Fibroblast of the aortic adventitia (primary cell): ENCODE measurements around the gene SPEM2. TPM values are rescaled to one million over a fixed set of nuclear protein-coding genes. Genes with fewer than 3 reads are reported as not detected.

Source experiments
- DNase-seq: peaks from one replicate; pipeline ENCODE4 v3.0.0-alpha.2; 2010; ENCODE audit warnings: low read depth
- H3K4me3 ChIP-seq: 2 replicates; pipeline ENCODE4 v1.5.1; 2011; ENCODE audit warnings: low read depth, mild to moderate bottlenecking, control low read depth, low read length, moderate library complexity
- CTCF ChIP-seq: IDR thresholded peaks from 2 replicates; pipeline ENCODE4 v1.5.1; 2011; ENCODE audit warnings: mild to moderate bottlenecking, low read length, control low read depth, inconsistent platforms; ENCODE audit not compliant: insufficient read depth
- total RNA-seq: library from RNA; depleted of rRNA; stranded (reverse); fragments of >200 nt; gene quantifications from 2 replicates; pipeline ENCODE4 v1.2.3, GENCODE V29; 2012; ENCODE audit warnings: low replicate concordance

SPEM2 gene
- total RNA-seq, 1 donor = not detected

- peak; percentile 11 for TF ChIP-seq CTCF
These were observed 21.3 kb upstream of the SPEM2 start, which contains the start of gene TMEM256 for GRCh38 chr17:7403977-7404736. TMEM256 (minus strand) TSS chr17:7404097; CDS start chr17:7404084, 13 bp downstream.

GRCh38 chr17:7404737-7405349 lies 20.6 kb upstream of the SPEM2 start:
- H3K4me3 ChIP-seq = peak overlapping the region; percentile 80
- no peak for TF ChIP-seq CTCF
- DNase-seq = peak; percentile 11

More at GRCh38 chr17:7403977-7404736, 21.3 kb upstream of the SPEM2 start, which contains the start of gene TMEM256:
- peak within 1 kb of the TSS; percentile 83 for H3K4me3 ChIP-seq
- peak; percentile 99 for DNase-seq

- peak; percentile 0 for TF ChIP-seq CTCF
- H3K4me3 ChIP-seq = peak overlapping the region; percentile 80
- DNase-seq = peak; percentile 9
These were observed 19.8 kb upstream of the SPEM2 start for GRCh38 chr17:7405350-7406234.

- H3K4me3 ChIP-seq = peak overlapping the region; percentile 80
- no peak for DNase-seq
- no peak for TF ChIP-seq CTCF
These were observed 19.1 kb upstream of the SPEM2 start for GRCh38 chr17:7406235-7406825.

- no peak for TF ChIP-seq CTCF
- DNase-seq = no peak
- H3K4me3 ChIP-seq = no peak overlapping the region
These were observed 18.3 kb upstream of the SPEM2 start for GRCh38 chr17:7407082-7407481.

GRCh38 chr17:7407485-7408251 lies 17.7 kb upstream of the SPEM2 start, which contains the start of gene NLGN2:
NLGN2 (plus strand) TSS chr17:7407845; CDS start chr17:7408256, 411 bp downstream.
- no peak for DNase-seq
- no peak for TF ChIP-seq CTCF
- H3K4me3 ChIP-seq = no peak within 1 kb of the TSS
